HTERT RPE-1 (cell line): ENCODE measurements around the gene TCF20.

Experiments used
- in situ Hi-C: fragments of 300-500 bp; cut with MboI; formaldehyde crosslinking; loops from 4 replicates; pipeline ENCODE4 v1.14.3; 2020; ENCODE audit warnings: low sequenced_read_pairs

The TCF20 gene

DNA sequence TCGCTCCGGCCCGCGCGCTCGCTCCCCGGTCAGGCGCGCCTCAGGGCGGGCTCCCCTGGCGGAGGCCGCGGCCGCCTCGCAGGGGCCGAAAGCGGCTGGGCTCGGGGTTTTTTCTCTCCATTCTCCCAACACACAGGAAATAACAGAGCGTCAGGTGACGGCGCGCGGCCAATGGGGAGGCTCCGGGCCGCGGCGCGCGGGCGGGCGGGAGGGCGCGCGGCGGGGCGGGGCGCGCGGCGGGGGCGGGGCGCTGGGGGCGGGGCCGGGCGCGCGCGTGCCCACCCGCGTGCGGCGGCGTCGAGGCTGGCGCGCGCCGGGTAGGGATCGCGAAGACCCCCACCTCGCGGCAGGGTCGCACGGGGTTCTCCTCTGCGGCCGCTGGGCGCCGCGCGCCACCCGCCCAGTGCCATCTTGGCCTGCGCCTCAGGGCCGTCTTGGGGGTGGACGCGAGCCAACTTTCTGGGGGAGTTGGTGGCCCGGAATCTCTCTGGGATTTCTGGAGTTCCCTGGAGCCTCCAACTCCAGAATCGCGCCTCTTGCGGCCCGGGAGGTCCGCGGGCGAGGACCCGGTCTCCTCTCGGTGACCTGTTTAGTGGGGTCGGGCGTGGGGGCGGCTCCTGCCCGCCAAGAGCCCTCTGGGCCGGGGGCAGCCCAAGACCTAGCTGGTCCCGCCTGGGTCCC lies at the start of gene TCF20:
TSS of gene TCF20 (minus strand) at position 144 of the 681 bp plus-strand sequence. CDS start 55,348 bp downstream, outside the sequence.
- in situ Hi-C loops, result no loop called here

DNA sequence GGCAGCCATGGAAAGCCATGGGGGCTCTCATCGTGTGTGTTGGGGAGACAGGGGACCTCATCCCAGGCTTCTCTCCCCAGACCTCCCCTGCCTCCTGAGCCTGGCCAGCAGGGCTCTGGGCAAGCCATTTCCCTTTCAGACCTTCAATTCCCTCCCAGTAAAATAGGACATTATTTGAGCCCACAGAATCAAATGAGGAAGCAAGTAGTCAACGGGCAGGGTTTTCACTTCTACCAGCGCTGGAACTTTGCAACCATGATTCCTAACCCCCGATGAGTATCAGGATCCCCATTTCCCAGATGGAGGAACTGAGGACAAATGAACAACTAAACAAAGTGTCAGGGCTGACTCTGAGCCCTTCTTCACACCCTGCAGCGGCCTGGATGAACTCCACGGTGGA lies 48.9 kb upstream of the TCF20 start:
- in situ Hi-C loops, result no loop called here

DNA sequence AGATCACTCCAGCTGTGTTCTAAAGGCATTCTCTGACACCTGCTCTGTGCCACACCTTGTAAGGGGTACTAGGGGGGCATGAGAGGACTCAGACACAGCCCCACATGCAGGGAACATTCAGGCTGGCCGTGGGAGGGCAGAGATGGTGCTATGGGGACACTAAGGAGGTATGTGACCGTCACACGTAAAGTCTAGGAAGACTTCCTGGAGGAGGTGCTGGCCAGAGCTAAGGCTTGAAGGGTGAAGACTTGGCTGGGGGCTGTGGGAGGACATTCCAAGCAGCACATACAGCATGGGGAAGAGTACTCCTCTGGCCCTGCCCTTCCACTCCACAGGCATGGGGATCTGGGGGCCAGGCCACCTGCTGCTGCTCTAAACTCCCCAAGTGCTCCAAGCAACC lies 48.5 kb upstream of the TCF20 start:
- in situ Hi-C loops, result no loop called here

DNA sequence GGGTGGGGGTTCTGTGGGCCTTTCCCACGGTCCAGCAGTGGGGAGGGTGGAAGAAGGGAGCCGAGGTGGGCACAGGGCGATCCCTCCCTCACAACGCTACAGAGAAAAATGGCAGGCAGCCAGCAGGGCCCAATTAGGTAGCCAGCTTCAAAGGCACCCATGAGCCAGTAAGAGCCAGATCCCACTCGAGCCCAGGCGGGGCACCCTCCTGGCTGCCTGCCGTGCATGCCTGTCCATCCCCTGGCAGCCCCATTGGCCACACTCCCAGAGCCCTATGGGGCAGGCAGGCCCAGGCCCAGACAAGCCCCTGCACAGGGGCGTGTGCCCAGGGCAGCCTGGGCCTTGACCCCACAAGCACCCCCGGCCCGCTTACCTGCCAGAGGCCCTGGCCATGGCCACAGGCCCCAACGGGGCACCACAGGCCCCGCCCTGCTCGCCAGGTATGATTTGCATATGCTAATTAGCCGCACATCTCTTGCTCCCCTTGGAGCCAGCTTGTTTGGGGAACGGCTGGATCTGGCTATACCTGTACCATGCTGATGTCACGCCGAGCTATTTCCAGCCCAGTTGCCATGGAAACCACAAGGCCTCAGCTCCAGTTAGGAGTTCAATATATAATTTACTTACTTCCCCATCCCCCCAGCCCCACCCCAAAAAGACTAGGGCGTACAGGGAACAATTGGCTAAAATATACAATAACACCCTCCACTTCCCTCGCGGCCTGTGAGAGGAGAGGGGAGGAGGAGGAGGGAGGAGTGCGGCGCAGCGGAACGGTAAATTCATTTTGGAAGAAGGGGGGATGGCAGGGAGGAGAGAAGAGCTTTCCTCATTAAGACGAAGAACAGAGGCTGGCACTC lies 47.5 kb upstream of the TCF20 start:
- in situ Hi-C loops, result no loop called here

DNA sequence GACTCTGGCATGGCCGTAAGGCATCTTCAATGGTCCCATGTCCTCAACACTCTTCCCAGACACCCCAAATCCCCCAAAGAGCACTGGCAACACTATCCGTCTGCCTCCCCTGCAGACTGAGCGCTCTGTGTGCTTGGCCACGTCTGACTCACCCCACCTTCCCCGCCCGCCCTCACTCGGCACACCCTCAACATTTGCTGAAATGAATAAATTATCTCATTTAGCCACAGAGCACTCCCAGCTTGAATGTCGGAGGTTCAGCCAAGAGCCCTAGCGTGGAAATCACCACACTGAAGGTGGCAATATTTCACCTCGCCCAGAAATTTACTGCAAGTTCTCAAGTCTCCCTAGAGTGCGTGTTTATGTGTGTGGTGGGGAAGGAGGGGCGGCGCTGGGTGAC lies 46.6 kb upstream of the TCF20 start:
- in situ Hi-C loops, result no loop called here

DNA sequence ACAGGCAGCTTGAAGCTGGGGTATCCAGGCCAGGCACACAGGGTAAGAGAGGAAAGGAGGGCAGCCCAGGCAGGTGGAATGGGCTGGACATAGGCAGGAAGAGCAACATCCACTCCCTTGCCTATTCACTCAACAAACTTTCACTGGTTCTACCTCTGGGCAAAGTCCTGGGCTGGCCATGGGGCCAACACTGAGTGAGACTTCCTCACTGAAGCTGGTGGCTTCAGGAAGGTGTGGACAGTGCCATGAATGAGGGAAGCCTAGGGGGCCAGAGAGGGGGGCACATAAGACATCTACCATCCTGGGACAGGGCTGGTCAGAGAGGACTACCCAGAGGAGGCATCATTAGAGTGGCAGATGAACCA lies 44.9 kb upstream of the TCF20 start:
- in situ Hi-C loops, result no loop called here

DNA sequence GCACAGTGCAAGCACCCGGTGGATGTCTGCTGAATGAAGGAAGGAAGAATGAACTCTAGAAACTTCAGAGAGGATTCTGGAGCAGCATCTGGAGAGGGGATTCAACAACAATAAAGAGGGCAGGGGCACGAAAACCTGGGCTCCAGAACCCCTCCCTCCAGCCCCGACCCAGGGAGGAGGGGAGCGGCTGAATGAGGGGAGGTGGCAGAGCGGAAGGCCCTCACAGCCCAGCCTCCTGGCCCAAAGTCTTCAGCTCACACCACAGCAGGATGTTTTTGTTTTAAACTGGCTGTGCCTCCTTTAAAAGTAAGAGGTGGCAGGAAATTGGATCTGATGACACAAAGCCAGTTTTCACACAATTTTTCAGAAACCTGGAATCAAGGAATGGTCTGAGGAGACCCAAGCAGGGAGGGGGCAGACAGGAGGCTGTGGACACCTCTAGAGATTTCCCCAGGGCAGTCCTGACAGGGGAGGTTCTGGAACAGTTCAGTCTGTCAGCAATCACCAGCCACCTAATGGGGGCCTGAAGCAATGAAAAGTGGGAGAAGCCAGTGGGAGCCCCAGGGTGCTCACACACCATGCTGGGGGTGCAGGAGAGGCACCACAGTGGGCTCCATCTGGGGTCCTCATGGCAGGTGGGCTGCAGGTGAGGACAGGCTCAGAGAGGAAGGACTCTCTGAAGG lies 44.4 kb upstream of the TCF20 start:
- in situ Hi-C loops, result no loop called here

DNA sequence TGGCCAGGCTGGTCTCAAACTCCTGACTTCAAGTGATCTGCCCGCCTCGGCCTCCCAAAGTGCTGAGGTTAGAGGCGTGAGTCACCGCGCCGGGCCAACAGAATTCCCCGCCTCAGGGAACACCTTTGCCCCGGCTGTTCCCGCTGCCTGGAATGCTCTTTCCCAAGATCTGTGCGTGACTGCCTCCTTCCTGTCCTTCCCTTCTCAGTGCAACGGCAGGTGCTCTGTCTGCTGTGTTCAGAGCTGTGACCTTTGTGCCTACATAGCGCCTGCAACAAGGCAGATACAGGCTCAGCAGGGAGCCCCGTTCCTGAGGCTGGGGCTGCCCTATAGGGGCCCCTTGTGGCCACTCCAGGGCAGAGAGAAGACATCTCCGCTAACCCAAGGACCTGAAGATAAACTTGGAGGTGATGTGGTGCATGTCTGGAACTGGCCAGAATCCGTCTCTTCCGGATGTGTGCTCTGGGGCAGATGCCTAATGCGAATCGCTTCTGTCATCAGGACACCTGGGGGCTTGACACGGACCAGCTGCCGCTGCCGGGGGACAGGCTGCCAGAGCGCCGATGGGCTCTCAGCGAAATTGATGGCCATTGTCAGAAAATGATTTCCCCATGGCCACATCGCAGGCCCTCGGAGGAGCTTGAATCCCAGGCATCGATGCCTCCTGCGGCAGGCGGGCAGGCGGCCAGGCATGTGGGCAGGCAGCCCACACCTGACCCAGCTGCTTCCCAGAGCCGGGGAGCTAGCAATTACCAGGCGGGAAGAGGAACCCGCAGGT lies 43.5 kb upstream of the TCF20 start:
- in situ Hi-C loops, result no loop called here

DNA sequence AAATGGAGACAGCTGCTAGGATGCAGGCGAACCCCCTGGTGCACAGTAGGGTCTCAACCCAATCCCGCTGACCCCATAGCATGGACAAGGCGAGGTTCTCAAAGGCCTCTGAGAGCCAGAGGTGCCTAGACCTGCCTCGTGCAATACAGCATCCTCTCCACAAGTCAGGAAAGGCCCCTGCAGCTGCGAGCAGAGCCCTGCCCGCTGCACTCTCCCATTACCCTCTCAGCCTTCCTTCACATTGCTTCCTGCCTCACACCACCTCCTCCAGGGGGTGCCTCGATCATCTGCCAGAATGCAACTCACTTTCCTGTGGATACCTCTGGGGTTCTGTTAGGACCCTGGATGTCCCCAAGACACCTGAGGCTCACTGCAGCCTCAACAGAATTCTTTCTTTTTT lies 42.8 kb upstream of the TCF20 start:
- in situ Hi-C loops, result no loop called here

DNA sequence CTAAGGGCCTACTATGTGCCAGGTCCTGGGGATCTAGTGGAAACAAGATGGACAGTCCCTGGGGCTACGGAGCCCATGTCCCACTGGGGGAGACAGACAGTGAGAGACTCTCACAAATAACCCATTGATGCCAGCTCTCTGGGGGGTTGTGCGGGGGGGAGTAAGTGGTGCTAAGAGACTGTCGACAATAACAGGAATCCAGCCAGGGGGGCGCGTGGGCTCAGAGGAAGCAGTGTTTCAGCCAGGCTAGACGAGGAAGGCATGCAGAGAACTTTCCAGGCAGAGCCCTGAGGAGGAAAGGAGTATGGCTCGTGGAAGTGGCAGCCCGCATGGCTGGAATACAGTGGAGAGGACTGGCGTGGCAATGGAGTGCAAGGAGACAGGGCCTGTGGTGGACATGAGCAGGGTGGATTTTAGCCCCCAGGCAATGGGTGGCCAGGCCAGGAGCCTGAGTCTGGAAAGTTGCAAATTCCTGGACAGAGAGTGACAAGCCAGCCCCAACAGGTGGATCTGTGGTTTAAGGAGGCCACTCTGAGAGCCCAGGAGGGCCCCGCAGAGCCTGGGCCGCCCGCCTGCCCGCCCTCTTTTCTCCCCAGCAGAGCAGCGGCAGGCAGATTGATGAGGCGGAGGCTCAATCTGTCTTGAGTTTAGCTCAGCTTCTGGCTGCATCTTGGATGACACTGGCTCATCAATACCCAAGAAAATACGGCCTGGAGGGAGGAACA lies 40.0 kb upstream of the TCF20 start:
- in situ Hi-C loops, result no loop called here

DNA sequence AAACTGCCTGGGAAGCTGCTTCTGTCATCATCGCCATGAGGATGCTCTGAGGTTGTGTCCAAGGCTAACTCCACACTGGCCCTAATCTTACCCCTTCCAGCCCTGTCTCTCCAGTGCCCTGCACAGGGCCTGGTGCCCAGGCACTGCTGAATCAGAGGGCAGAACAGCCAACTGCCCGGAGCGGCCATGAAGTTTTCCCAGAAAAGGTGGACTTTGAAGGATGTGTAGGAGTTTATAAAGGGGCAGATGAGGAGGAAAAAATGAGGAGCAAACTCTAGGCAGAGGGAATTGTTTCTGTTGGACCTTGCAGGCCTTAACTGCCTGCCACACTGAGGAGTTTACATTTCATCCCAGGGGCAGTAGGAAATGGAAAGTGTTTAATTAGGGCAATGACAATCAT lies 39.4 kb upstream of the TCF20 start:
- in situ Hi-C loops, result no loop called here

DNA sequence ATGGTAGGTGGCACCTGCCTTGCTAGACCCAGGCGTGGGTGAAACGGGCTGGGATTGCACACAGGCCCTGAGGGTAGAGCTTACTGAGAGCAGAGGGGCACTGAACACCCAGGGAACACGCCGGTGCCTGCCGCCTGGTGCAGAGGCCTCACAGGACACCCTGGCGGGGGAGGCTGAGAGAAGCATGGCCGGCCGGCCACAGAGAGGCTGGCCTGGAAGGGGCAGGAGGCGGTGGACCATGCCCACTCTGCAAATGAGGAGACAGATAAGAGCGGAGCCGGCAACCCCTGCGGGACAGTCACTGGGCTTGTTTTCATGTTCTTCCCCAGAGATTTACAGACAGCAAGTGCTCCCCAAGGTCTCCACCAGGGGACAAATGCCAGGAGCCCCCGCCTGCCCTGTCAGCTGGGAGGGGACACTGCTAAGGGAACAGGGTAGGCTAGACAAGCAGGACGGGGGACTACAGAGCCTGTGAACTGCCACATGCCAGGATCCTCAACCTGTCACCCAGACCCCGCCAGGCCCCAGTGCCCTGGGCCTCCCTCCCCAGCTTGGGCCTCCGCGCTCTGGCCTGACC lies 38.5 kb upstream of the TCF20 start:
- in situ Hi-C loops, result no loop called here

DNA sequence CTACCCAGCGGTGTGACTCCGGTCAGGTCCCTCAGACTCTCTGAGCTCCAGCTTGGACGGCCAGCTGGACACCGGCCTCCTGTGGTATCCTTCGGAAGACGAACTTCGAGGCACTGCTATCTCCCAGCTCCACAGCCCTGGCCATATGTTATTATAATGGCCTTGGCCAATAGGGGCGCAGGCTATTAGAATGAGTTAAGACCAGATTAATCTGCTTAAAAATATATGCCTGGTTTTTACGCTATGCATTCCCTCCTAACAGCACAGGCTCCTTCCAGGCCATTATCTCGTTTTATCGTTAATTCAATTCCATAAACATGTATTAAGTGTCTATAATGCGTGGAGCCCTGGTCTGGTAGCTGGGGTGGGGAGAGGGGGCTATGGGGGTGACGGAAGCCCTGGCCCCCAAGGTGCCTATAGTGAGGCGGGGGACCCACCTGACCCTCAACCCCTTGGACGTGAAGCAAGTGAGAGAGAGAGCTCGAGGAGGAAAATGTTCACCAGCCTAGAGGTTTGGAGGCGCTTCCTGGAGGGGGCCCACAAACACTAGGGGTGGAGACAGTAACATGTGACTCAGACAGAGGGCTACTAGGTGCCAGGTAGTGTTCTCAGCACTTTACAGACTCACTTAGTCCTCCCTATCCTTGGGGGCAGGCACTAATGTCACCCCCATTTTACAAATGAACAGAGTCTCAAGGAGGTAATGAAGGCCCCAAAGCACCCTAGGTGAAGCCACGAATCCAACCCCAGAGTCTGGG lies 37.5 kb upstream of the TCF20 start:
- in situ Hi-C loops, result no loop called here

DNA sequence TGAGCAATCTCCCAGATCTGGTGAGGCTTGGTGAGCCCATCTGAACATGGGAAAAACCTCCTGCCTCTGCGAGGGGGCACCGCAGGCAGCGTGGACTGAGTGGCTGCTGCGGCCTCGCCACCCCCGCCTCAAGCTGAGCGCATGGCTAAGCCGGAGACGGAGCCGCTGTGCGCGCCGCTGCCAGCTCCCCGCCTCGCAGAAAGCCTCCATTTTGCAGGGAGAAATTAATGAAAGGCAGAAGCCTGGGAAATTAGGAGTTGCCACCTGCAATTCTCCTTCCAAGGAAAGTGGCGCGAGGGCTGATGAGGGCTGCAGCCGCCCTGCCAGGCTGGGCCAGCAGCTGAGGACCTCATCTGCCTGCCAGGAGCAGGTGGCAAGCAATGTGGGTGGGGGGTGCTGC lies 35.6 kb upstream of the TCF20 start:
- in situ Hi-C loops, result no loop called here

DNA sequence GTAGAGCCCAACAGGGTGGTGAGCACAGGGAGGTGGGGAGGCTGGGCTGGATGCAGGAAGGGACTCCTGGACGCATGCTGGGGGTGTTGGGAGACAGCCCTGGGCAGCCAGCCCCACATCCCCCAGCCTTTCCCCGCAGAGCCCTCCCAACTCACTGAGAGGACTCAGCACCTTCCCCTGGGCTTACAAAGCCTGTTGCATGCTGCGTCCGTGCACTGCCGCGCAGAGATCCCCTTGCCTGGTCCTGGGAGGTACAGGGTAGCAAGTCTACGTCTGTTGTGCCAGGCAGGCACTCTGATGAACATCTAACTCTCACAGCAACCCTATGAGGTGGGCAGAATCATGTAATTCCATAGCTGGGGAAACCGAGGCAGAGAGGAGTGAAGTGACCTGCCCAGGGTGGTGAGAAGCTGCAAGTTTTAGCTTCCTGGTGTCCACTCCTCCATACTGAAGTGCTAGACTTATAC lies 33.9 kb upstream of the TCF20 start:
- in situ Hi-C loops, result no loop called here

DNA sequence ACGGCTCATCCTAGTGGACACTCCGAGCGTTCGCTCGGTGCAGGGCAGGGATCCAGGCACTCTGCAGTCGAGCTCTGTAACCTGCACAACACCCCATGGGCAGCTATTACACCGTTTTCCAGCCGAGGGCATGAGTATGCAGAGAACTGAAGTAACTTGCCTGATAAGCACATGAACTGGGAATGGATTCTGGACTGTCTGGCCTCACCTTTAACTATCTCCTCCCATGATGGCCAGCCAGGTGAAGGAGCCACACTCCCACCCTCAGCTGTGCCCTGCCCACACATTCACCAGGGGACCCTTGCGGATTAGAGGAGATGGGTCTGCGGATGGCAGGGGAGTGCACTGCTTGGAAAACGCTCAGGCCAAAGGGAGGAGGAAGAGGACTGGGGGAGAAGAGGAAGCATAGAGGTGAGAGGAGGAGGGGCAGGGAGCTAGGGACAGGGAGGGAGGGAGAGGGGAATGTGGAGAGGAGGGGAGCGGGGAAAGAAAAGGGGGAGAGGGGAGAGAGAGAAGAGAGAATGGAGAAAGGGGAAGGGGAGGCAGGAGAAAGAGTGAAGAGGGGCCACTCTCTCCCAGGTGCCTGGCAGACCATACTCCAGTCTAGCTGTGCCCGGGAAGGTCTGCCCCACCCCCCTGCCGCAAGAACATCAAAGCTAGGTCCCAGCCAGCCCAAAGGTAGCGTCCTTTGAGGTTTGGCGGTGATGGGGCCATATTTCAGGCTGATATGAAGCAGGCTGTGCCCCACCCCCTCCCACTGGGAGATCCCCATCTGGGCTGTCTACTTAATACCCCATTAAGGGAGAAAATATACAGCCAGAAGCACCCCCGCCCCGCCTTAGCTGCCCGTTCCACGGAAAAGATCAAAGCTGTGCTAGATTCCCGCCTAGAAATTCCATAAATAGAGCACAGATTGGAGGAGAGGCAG lies 33.2 kb upstream of the TCF20 start:
- in situ Hi-C loops, result no loop called here

DNA sequence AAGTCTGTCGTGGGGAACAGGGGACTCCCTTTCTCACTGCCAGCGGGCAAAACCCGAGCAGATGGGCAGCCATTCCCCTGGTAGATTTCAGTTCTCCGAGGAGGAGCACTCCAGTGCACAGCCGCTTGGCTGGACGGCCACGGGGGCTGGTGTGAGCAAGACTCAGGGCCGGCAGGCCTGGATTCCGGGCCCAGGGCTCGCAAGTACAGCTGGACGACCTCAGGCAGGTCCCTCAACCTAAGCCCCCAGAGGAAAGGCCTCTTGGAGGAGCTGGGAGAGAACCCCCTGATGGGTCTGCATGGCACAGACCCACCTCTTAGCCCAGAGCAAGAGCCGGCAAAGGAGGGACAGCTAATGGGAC lies 31.3 kb upstream of the TCF20 start:
- in situ Hi-C loops, result no loop called here

DNA sequence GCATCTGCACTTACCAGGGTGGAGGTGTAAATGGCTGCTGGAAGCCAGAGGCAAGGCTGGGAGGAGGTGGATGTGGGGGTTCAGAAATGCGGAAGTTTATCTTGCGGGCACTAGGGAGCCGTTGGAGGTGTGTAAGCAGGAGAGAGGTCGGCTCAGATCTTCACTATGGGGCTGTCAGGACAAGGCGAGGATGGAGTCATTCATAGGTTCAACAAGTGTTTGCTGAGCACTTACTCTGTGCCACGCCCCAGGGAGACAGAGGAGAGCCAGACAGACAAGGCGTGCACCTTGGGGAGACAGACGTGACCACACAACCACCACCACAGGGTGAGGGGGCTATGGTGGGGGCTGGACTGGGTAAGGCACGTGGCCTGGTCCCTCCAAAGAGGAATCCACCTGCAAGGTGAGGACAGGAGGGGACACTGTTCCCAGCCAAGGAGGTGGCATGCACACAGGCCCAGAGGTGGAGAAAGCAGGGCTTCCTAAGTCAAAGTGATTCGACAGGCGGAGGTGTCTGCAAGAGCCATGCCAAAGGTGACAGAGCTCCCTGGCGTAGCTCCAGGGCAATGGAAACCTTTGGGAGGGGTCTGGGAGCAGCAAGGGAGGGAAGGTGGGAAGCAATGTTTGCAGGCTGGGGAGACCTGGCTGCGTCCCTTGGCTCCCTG lies 30.8 kb upstream of the TCF20 start:
- in situ Hi-C loops, result no loop called here
